A673 (cell line): ENCODE measurements around the gene SRSF7.

ENCODE experiments used
- CTCF ChIP-seq: fragments of 300-800, 200-600 bp; sonication (generic); conservative IDR thresholded peaks from 2 replicates; pipeline ENCODE4 v1.5.1; 2017; ENCODE audit warnings: low read depth, mild to moderate bottlenecking, antibody characterized with exemption, low read length, moderate library complexity, mixed read lengths
- EZH2 ChIP-seq: fragments of 200-600 bp; sonication (generic); IDR thresholded peaks from 2 replicates; pipeline ENCODE4 v1.6.1; 2017; ENCODE audit warnings: borderline replicate concordance, low read depth, mild to moderate bottlenecking, mixed read lengths, antibody characterized with exemption, low read length; ENCODE audit not compliant: poor library complexity, severe bottlenecking

- no peak for TF ChIP-seq CTCF
- TF ChIP-seq EZH2: no peak
These were observed 39.6 kb downstream of the SRSF7 start for GRCh38 chr2:38711558-38711957.
